ENCODE measurements around the gene DNAH14.

GRCh38 chr1:225342695-225343094 lies 413.2 kb downstream of the DNAH14 start:
- TF ChIP-seq YY1 (IDR thresholded peaks at IDR 0.05; ENCODE audit: insufficient read depth, insufficient read length) (no peak), ZNF274 (IDR thresholded peaks at IDR 0.05; ENCODE audit: low read depth, low read length) (no peak), SUZ12 (IDR thresholded peaks at IDR 0.05; ENCODE audit: extremely low read depth, insufficient read depth, insufficient read length) (no peak)

All from NT2/D1 (cell line).